NCI-H2196 treated with DMSO at 0.1 percent for 48 hours (cell line): ENCODE data around the gene NEU4.

ENCODE experiments used
- DNase-seq: peaks from one replicate; lab custom pipeline; 2025; ENCODE audit not compliant: unreplicated experiment; lab: John Stamatoyannopoulos, UW

The NEU4 gene

DNA sequence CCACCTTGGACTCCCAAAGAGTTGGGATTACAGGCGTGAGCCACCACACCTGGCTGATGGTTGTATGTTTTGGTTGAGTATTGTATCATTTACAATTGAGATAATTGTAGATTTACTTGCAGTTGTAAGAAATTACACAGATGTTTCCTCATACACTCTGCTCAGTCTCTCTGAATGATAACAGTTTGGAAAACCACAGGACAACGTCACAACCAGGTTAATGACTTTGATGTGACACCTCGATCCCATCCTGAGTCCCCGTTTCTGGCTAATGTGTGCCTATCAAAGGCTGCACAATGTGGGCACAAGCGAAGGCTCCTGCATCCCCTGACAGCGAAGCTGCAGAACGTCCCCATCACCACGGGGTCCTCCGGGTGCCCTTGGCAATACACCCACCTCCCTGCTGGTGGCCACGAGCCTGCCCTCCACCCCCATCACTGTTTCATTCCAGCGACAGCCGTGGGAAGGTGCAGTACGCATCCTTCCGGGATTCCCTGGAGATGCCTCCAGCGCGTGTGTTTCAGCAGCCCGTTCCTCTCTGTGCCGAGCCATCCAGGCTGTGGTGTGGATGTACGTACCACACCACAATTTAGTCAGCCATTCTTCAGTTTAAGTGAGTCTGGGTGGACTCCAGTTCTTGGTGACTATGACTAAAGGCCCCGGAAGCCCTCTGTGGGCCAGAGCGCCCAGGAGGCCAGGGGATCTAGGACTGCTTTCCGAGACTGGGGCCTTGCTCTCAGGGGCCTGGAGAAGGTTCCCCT, 54.0 kb downstream of the NEU4 start:
- no peak for DNase-seq

DNA sequence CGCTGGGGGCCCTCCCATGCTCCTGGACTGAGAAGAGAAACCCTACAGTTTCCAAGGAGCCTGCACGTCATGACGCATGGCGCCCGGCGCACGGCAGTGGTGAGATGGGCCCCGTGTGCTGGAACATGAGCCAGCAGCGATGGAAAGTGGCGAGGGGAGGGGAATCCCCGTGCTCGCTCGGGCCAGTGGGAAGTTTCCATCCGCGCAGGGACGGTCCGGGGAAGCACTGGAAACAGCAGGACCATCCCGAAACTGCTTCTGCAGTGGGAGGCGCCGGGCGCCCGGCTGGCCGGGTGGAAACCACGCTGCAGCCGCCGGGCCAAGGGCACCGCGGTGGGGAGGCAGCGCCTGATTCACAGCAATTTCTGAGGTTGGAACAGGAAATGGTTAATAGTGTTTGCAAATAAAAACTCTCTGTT, 54.6 kb downstream of the NEU4 start:
- no peak for DNase-seq

DNA sequence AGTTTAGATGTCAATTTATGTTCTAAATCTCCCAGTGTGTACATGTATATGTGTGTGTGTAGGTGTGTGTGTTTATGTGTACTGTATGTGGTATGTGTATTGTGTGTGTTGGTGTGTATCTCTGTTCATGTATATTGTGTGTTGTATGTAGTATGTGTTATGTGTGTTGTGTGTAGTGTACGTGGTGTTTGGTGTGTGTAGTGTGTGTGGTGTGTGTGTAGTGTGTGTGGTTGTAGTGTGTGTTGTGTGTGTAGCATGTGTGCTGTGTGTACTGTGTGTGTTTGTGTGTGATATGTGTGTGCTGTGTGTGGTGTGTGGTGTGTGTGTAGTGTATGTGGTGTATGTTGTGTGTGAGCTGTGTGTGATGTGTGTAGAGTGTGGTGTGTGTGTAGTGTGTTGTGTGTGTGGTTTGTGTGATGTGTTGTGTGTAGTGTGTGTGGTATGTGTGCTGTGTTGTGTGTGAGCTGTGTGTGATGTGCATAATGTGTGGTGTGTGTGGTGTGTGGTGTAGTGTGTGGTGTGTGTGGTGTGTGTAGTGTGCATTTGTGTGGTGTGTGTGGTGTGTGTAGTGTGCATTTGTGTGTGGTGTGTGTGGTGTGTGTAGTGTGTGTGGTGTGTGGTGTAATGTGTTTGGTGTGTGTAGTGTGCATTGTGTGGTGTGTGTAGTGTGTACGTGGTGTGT, 55.3 kb downstream of the NEU4 start:
- no peak for DNase-seq

DNA sequence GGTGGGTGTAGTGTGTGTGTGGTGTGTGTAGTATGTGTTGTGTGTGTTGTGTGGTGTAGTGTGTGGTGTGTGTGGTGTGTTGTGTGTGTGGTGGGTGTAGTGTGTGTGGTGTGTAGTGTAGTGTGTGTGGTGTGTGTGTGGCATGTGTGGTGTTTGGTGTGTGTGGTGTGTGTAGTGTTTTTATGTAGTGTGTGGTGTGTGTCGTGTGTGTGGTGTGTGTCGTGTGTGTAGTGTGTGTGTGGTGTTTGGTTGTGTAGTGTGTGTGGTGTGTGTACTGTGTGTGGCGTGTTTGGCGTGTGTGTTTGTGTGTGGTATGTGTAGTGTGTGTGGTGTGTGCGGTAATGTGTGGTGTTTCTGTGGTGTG, 55.8 kb downstream of the NEU4 start:
- DNase-seq, result no peak

DNA sequence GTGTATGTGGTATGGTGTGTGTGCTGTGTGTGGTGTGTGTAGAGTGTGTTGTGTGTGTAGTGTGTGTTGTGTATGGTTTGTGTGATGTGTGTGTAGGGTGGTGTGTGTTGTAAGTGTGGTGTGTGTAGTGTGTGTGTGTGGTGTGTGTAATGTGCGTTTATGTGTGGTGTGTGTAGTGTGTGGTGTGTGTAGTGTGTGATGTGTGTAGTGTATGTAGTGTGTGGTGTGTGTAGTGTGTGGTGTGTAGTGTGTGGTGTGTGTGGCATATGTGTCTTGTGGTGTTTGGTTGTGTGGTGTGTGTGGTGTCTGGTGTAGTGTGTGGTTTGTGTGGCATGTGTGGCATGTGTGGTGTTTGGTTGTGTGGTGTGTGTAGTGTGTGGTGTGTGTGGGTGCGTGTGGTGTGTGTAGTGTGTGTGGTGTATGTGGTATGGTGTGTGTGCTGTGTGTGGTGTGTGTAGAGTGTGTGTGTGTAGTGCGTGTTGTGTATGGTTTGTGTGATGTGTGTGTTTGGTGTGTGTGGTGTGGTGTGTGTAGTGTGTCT, 56.5 kb downstream of the NEU4 start:
- no peak for DNase-seq

DNA sequence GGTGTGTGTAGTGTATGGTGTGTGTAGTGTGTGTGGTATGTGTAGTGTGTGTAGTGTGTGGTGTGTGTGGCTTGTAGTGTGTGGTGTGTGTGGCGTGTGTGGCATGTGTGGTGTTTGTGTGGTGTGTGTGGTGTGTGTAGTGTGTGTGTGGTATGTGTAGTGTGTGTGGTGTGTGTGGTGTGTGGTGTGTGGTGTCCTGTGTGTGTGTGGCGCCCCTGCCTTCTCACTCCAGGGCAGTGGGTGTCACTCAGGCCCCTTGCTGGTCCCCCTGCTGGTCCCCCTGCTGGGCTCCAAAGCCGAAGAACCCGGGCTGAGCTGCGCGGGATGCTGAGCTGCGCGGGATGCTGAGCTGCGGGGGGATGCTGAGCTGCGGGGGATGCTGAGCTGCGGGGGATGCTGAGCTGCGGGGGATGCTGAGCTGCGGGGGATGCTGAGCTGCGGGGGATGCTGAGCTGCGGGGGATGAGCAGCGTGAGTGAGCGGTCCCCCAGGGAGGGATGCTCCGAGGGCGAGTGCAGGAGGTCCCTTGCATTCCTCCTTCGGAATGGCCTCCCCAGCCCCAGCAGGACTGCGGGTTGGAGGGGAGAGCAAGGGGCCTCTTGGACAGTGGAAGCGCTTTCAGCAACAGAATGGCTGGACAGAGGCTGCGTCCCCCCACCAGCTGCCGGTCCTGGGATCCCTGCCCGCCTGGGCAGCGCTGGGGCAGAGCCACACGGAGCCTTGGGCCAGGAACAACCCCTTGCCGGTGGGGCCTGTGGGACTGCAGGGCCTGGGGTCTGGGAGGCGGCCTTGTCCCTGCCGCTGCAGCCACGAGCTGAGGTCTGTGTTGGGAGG, 57.2 kb downstream of the NEU4 start:
- no peak for DNase-seq
